ENCODE data around the gene MAPKAPK5.
"Not testable (repeated sequence)": the region's sequence is repeated elsewhere in the genome, so short reads cannot be mapped to it uniquely, and the experiment has no call there.

The MAPKAPK5 gene

DNA sequence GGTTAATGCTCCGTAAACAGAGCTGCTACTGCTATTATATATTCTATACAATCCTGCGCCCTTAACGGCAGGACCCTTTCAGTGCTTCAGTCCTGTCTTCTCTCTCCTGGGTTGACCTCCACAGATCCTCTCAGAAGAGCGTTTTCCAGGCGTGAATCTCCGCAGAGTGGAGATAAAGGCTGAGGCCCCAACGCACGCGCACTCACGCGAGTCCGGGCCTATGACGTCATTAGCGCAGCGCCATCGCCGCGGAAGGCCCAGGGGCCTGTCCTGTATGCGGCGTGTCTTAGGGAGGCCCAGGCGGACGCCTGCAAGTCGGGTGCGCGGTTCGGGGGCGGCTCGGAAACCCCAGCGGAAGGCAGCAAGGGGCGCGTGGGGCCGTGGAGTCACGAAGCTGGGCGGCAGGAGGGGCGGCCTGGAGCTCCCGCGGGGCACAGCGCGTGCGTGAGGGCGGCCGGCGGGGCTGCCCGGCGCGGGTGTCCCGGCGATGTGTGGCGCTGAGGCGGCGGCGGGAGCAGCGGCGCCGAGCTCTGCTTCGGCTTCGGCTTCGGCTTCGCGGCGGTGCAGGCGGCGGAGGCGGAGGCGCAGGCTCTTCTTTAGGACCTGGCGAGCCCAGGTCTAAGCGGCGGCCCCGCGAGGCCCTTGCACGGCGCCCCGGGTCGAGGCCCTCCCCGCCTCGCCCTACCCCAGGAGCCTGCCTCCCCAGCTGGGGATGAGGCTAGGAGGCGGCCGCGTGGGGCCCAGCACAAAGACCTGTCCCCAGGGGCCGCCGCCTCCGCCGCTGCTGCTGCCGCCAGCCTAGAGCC is at the start of gene MAPKAPK5:
Gene MAPKAPK5 (plus strand): TSS at position 479 of the 806 bp plus-strand sequence. CDS start 506 bp downstream, outside the sequence.
- DNase-seq (ENCODE audit: low read depth): peak; percentile 87

GRCh38 chr12:111792856-111793235 is 49.2 kb upstream of the MAPKAPK5 start:
- DNase-seq (ENCODE audit: low read depth): no peak

DNA sequence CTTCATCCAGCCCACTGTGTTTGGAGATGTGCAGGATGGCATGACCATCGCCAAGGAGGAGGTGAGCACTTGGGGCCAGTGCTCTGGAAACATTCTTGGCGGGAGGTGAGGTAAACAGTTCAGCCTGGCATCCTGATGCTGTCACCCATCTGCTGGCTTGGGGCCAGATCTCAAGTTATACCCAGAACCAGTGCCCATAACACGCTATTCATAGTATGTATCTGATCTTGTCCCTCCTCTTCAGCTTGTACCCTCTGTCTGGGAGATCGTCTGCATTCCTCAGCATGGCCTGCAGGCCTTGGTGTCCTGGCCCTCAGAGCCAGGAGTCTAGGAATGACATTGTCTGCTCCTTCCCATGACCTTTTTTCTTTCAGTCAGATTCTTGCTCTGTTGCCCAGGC is 43.8 kb upstream of the MAPKAPK5 start:
- no peak for DNase-seq (ENCODE audit: low read depth)

GRCh38 chr12:111799758-111800157 is 42.3 kb upstream of the MAPKAPK5 start:
- no peak for DNase-seq (ENCODE audit: low read depth)

GRCh38 chr12:111803038-111803626 is 38.9 kb upstream of the MAPKAPK5 start:
- no peak for DNase-seq (ENCODE audit: low read depth)

- DNase-seq (ENCODE audit: low read depth): no peak
Observed at GRCh38 chr12:111803851-111804250, 38.2 kb upstream of the MAPKAPK5 start.

DNA sequence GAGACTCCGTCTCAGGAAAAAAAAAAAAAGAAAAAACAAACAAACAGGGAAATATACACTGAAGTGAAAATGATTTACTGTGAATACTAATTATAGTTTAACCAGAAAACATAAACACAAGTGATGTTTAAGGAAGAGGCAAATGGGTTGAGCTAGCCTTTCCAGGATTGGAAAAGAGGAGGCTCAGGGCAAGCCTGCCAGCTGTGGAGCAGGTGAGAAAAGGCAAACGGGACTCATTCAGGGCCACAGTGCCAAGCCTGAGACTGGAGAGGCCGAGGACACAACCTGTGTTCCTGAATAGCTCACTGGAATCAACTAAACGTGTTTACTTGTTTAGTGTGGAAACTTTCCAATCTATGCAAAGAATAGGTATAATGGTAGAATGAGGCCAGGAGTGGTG is 35.7 kb upstream of the MAPKAPK5 start:
- no peak for DNase-seq (ENCODE audit: low read depth)

GRCh38 chr12:111807232-111807631 is 34.8 kb upstream of the MAPKAPK5 start:
- DNase-seq (ENCODE audit: low read depth): no peak

- DNase-seq (ENCODE audit: low read depth): peak; percentile 56
Observed at GRCh38 chr12:111812881-111813741, 28.9 kb upstream of the MAPKAPK5 start.

DNA sequence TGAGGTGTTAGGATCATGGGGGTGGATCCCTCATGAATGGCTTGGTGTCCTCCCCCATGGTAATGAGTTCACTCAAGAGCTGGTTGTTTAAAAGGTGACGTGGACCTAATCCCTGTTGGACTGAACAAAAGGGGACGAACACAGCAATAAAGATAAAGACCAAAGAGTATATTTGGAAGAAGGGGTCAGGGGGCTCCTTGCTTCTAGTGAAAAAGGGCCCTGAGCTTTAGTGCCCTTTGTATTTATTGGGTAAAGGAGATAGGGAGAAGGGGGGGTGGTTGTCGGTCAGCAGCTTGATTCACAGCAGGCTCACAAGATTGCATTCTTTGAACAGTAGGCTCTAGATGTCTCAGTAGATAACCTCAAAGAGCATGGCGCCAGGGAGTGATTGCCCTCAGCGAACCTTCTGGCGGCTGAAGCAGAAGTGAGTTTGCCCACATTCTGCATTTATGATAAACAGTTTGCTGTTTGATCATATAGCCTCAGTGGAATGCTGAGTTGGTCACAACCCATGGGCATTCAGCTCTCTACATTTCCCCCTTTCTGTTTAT is 25.9 kb upstream of the MAPKAPK5 start:
- DNase-seq (ENCODE audit: low read depth): no peak

GRCh38 chr12:111816898-111817297 is 25.1 kb upstream of the MAPKAPK5 start:
- DNase-seq (ENCODE audit: low read depth): not testable (repeated sequence)

GRCh38 chr12:111818340-111818739 is 23.7 kb upstream of the MAPKAPK5 start:
- DNase-seq (ENCODE audit: low read depth): no peak

- no peak for DNase-seq (ENCODE audit: low read depth)
Observed at GRCh38 chr12:111819191-111820158, 22.6 kb upstream of the MAPKAPK5 start.

DNA sequence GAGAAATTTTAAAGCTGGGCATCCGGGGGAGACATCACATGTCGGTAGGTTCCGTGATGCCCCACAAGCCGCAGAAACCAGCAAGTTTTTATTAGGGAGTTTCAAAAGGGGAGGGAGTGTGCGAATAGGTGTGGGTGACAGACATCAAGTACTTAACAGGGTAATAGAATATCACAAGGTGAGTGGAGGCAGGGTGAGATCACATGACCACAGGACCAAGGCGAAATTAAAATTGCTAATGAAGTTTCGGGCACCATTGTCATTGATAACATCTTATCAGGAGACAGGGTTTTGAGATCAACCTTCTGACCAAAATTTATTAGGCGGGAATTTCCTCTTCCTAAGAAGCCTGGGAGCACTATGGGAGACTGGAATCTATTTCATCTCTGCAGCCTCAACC is 21.2 kb upstream of the MAPKAPK5 start:
- DNase-seq (ENCODE audit: low read depth): not testable (repeated sequence)

DNA sequence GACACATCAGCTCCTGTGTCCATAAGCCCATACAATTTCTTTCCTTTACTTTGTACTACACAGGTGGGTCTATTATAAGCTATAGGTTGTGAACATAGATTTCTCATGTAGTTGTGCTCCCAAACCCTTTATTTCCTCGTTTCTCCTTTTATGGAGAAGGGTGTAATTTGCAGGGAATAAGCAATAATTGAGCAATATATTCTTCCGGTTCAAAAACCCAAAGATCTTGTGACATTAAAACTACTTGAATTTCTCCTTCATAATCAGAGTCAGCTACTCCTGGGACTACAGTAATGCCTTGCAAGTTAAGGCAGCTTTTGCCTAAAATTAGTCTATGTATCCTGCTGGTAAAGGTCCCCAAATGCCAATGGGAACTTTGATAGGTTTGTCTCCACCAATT is 19.1 kb upstream of the MAPKAPK5 start:
- DNase-seq (ENCODE audit: low read depth): no peak

- DNase-seq (ENCODE audit: low read depth): no peak
Observed at GRCh38 chr12:111823891-111824290, 18.1 kb upstream of the MAPKAPK5 start.

DNA sequence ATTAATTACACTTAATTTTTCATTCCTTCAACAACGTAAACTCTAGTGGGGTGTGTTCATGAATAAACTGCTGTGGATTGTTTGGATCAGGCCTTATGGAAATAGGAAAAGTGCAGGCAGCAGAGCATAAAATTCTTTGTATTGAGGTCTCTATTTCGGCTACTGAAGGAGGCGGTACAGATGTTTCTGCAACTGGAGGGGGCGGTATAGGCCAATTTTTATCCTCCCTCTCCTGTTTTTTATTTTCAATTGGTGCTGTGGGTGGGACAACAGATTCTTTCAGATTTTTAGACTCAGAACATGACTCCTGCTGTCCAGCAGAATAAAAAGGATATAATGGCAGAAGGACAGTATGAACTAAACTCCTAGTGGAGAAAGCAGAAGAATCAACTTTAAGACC is 17.7 kb upstream of the MAPKAPK5 start:
- not testable (repeated sequence) for DNase-seq (ENCODE audit: low read depth)

DNA sequence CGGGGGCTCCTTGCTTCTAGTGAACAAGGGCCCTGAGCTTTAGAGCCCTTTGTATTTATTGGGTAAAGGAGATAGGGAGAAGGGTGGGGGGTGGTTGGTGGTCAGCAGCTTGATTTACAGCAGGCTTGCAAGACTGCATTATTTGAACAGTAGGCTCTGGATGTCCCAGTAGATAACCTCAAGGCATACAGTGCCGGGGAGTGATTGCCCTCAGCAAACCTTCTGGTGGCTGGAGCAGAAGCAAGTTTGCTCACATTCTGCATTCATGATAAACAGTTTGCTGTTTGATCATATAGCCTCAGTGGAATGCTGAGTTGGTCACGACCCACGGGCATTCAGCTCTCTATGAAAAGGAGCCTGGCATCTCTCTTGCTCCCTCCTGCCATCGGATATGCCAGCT is 16.5 kb upstream of the MAPKAPK5 start:
- no peak for DNase-seq (ENCODE audit: low read depth)

DNA sequence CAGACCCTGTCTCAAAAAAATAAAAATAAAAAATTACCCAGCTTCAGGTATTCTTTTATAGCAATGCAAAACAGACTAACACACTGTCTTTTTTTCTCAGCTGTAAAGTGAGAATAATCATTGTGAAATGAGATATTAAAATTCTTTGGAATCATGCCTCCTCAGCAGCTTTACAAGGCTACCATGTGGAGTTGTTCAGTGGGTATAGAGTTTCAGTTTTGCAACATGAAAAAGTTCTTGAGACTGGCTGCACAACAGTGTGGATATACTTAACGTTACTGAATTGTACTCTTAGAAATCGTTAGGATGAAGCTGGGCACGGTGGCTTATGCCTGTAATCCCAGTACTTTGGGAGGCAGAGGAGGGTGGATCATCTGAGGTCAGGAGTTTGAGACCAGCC is 15.7 kb upstream of the MAPKAPK5 start:
- DNase-seq (ENCODE audit: low read depth): no peak

- DNase-seq (ENCODE audit: low read depth): no peak
Observed at GRCh38 chr12:111826992-111827391, 15.0 kb upstream of the MAPKAPK5 start.

DNA sequence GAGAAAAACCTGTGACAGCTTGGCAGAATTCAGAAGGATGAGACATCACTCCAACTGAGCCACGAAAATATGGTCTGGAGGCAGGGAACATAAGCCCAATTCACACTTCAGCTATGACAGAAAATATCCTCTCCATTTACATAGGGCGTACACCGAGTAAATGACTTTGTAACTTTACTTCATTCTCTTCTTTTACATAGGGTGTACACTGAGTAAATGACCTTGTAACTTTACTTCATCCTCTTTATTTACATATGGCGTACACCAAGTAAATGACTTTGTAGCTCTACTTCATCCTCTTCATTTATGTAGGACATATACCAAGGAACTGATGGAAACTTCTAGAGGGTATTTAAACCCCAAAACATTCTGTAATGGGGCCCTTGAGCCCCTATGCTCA is 14.1 kb upstream of the MAPKAPK5 start:
- no peak for DNase-seq (ENCODE audit: low read depth)
